HG02973 (cell line): ENCODE measurements around the gene PACSIN1.

Source experiments
- ATAC-seq: cut with Tn5 transposase; IDR thresholded peaks from one replicate; pipeline ENCODE4 v1.9.1; 2021; ENCODE audit warnings: moderate library complexity; ENCODE audit not compliant: unreplicated experiment

The PACSIN1 gene

GRCh38 chr6:34543421-34543820 lies 77.5 kb downstream of the PACSIN1 start:
- ATAC-seq, result no peak

GRCh38 chr6:34544052-34544604 lies 78.3 kb downstream of the PACSIN1 start:
- ATAC-seq, result no peak

- no peak for ATAC-seq
These were observed 79.0 kb downstream of the PACSIN1 start for GRCh38 chr6:34544776-34545471.

- no peak for ATAC-seq
These were observed 80.9 kb downstream of the PACSIN1 start for GRCh38 chr6:34546551-34547321.

GRCh38 chr6:34547701-34548644 lies 82.1 kb downstream of the PACSIN1 start:
- ATAC-seq, result no peak

- ATAC-seq, result no peak
These were observed 83.3 kb downstream of the PACSIN1 start for GRCh38 chr6:34549026-34549803.

GRCh38 chr6:34549804-34550202 lies 83.9 kb downstream of the PACSIN1 start:
- no peak for ATAC-seq

GRCh38 chr6:34551720-34552119 lies 85.8 kb downstream of the PACSIN1 start:
- ATAC-seq, result no peak

GRCh38 chr6:34552620-34553019 lies 86.7 kb downstream of the PACSIN1 start:
- ATAC-seq, result no peak

GRCh38 chr6:34553146-34553545 lies 87.3 kb downstream of the PACSIN1 start:
- no peak for ATAC-seq

GRCh38 chr6:34553750-34554149 lies 87.9 kb downstream of the PACSIN1 start:
- no peak for ATAC-seq

GRCh38 chr6:34554291-34555006 lies 88.6 kb downstream of the PACSIN1 start:
- ATAC-seq, result no peak

GRCh38 chr6:34555007-34555322 lies 89.1 kb downstream of the PACSIN1 start:
- no peak for ATAC-seq

GRCh38 chr6:34555328-34555727 lies 89.5 kb downstream of the PACSIN1 start:
- ATAC-seq, result no peak

GRCh38 chr6:34556031-34556471 lies 90.2 kb downstream of the PACSIN1 start, which contains the start of gene SPDEF:
SPDEF (minus strand) TSS chr6:34556329; CDS start chr6:34544455, 11,874 bp downstream.
- ATAC-seq, result no peak

GRCh38 chr6:34556493-34556892 lies 90.6 kb downstream of the PACSIN1 start:
- ATAC-seq, result no peak

GRCh38 chr6:34557228-34557627 lies 91.4 kb downstream of the PACSIN1 start:
- ATAC-seq, result no peak

GRCh38 chr6:34558172-34558714 lies 92.4 kb downstream of the PACSIN1 start:
- ATAC-seq, result no peak

- no peak for ATAC-seq
These were observed 93.9 kb downstream of the PACSIN1 start for GRCh38 chr6:34559651-34560365.
